Fibroblast of lung (primary cell): Measurements from ENCODE around the gene ZSCAN30. TPM values are rescaled to one million over a fixed set of nuclear protein-coding genes. Genes with fewer than 3 reads are reported as not detected.

Source experiments
- DNase-seq, 2 donors: peaks; one replicate each; pipeline versions ENCODE4 v3.0.0 to v3.0.0-alpha.2; 2010; ENCODE audit warnings: low read depth in 2 of 2
- H2AFZ ChIP-seq: 2 replicates; pipeline ENCODE4 v1.5.1; 2012; ENCODE audit warnings: low read length, control low read depth, inconsistent platforms
- H3K27ac ChIP-seq: 2 replicates; pipeline ENCODE4 v1.5.1; 2011; ENCODE audit warnings: low read length, control low read depth; ENCODE audit not compliant: insufficient read depth
- H3K27me3 ChIP-seq: 2 replicates; pipeline ENCODE4 v1.5.1; 2011; ENCODE audit warnings: mild to moderate bottlenecking, low read length; ENCODE audit not compliant: control insufficient read depth, insufficient read depth
- H3K36me3 ChIP-seq: 2 replicates; pipeline ENCODE4 v1.5.1; 2011; ENCODE audit warnings: low read length; ENCODE audit not compliant: control insufficient read depth, insufficient read depth
- H3K4me1 ChIP-seq: 2 replicates; pipeline ENCODE4 v1.5.1; 2011; ENCODE audit warnings: low read length; ENCODE audit not compliant: control insufficient read depth, insufficient read depth; ENCODE audit errors: extremely low read depth
- H3K4me2 ChIP-seq: 2 replicates; pipeline ENCODE4 v1.5.1; 2011; ENCODE audit warnings: low read length, control low read depth; ENCODE audit not compliant: insufficient read depth; ENCODE audit errors: extremely low read depth
- H3K4me3 ChIP-seq, 4 experiments: fragments of 200-600 bp in 1 of 4; sonication (generic) in 1 of 4; replicated peaks in 1 of 4; 2 replicates each; pipeline ENCODE4 v1.5.1; 2011 to 2016; ENCODE audit warnings: low read length in 4 of 4, low read depth in 3 of 4, mild to moderate bottlenecking in 3 of 4, control low read depth in 2 of 4, inconsistent platforms in 1 of 4, mixed read lengths in 1 of 4; ENCODE audit not compliant: insufficient read depth in 1 of 4; ENCODE audit errors: control extremely low read depth in 1 of 4
- H3K79me2 ChIP-seq: 2 replicates; pipeline ENCODE4 v1.5.1; 2012; ENCODE audit warnings: mild to moderate bottlenecking, low read length, inconsistent platforms; ENCODE audit not compliant: control insufficient read depth, insufficient read depth
- H3K9ac ChIP-seq: 2 replicates; pipeline ENCODE4 v1.5.1; 2011; ENCODE audit warnings: mild to moderate bottlenecking, low read length, control low read depth; ENCODE audit not compliant: insufficient read depth
- H3K9me3 ChIP-seq: 2 replicates; pipeline ENCODE4 v1.5.1; 2012; ENCODE audit warnings: low read depth, low read length; ENCODE audit not compliant: control insufficient read depth, insufficient read depth
- H4K20me1 ChIP-seq: 2 replicates; pipeline ENCODE4 v1.5.1; 2011; ENCODE audit warnings: low read length; ENCODE audit not compliant: control insufficient read depth, insufficient read depth; ENCODE audit errors: extremely low read depth
- EZH2 ChIP-seq: IDR thresholded peaks from 2 replicates; pipeline ENCODE4 v1.5.1; 2012; ENCODE audit warnings: low read length, control low read depth, mild to moderate bottlenecking; ENCODE audit errors: missing control alignments
- polyA plus RNA-seq, 2 donors: library from polyadenylated mRNA; depleted of rRNA in 1 of 2; stranded (reverse) in 1 of 2; unstranded in 1 of 2; fragments of >200 nt; gene quantifications; 2 replicates each; pipeline ENCODE4 v1.2.1, GENCODE V29; 2011 to 2012; ENCODE audit warnings: missing spikeins in 1 of 2
- total RNA-seq: library from RNA; depleted of rRNA; stranded (reverse); fragments of >200 nt; gene quantifications from 2 replicates; pipeline ENCODE4 v1.2.1, GENCODE V29; 2014
- TF ChIP-seq, protein P1 (sequence below), 2 donors: IDR thresholded peaks in 1 of 2; conservative IDR thresholded peaks in 1 of 2; 1 replicate in 1 of 2; 2 replicates in 1 of 2; pipeline ENCODE4 v1.5.1; 2011 to 2012; ENCODE audit warnings: low read length in 2 of 2, control low read depth in 1 of 2, inconsistent platforms in 1 of 2, low read depth in 1 of 2, mild to moderate bottlenecking in 1 of 2

The ZSCAN30 gene
- total and polyA plus RNA-seq, 2 donors (not counting 1 experiment from before 2014, with no cell fraction given): 12.9 to 29.2 TPM

DNA sequence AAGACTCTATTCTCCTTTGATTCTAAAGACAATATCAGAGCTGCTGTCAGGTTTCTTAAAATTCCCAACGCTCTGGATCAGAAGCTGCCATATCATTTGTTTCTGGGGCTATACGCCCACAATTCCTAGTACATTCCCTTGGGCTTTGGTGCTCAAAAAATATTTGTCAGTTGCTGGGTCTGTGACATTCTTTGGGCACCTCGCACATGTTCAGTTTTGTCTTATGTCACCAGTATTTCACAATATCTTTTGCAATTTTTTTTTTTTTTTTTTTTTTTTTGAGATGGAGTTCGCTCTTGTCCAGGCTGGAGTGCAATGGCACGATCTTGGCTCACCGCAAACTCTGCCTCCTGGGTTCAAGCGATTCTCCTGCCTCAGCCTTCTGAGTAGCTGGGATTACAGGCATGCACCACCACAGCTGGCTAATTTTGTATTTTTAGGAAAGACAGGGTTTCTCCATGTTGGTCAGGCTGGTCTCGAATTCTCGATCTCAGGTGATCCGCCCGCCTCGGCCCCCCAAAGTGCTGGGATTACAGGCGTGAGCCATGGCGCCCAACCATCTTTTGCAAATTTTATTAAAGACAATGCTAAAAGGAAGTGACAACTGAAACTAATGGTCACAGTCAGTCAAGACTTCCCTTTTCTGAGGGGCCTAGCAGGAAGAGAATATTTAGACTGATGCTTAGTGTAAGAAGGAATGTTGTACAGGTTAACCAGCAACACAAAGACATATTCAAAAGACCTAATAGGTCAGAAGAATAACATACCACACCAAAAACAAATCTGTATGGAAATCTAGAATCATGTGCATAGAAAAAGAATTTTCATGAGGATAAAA is 42.4 kb downstream of the ZSCAN30 start:
- Histone ChIP-seq H2AFZ (no peak overlapping the region), H3K4me3 (no peak overlapping the region), H3K4me2 (no peak overlapping the region), H4K20me1 (no peaks in the 10 kb centered on the region), H3K9me3 (peaks cover 3% of the 10 kb centered on the region), H3K9ac (no peak overlapping the region), H3K4me1 (no peaks in the 10 kb centered on the region), H3K27ac (no peak overlapping the region), H3K79me2 (peaks cover under 1% of the 10 kb centered on the region), H3K36me3 (peaks cover 13% of the 10 kb centered on the region), H3K27me3 (no peaks in the 10 kb centered on the region)
- DNase-seq: no peak
- TF ChIP-seq, protein P1, sequence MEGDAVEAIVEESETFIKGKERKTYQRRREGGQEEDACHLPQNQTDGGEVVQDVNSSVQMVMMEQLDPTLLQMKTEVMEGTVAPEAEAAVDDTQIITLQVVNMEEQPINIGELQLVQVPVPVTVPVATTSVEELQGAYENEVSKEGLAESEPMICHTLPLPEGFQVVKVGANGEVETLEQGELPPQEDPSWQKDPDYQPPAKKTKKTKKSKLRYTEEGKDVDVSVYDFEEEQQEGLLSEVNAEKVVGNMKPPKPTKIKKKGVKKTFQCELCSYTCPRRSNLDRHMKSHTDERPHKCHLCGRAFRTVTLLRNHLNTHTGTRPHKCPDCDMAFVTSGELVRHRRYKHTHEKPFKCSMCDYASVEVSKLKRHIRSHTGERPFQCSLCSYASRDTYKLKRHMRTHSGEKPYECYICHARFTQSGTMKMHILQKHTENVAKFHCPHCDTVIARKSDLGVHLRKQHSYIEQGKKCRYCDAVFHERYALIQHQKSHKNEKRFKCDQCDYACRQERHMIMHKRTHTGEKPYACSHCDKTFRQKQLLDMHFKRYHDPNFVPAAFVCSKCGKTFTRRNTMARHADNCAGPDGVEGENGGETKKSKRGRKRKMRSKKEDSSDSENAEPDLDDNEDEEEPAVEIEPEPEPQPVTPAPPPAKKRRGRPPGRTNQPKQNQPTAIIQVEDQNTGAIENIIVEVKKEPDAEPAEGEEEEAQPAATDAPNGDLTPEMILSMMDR (conservative IDR thresholded peaks at IDR 0.05 in 1 of 2, IDR thresholded peaks at IDR 0.05 in 1 of 2; ENCODE audit: low read depth in 1 of 2, low read length in 2 of 2): no peak
- TF ChIP-seq EZH2: no peak

DNA sequence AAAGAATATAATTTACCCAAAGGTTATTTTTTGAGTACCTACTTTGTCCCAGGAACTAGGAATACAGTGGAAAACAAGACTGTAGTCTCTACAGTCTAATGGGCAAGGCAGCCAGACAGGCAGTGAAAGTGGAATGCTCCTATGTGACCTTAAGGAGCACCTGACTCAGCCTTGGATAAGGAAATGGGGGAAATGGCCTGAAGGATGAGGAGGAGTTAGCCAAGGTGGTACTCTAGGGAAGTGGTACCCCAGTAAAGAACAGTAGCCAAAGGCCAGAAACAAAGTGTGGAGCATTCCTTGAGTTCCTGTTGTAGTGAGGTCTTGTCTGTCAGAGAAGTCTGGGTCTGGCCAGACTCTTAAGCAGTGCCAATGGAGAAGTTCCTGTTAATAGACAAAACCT is 43.2 kb downstream of the ZSCAN30 start:
- Histone ChIP-seq H3K4me1 (no peaks in the 10 kb centered on the region), H3K79me2 (peaks cover 5% of the 10 kb centered on the region), H4K20me1 (no peaks in the 10 kb centered on the region), H3K27ac (no peak overlapping the region), H3K27me3 (no peaks in the 10 kb centered on the region), H3K9me3 (peaks cover 3% of the 10 kb centered on the region), H3K4me2 (no peak overlapping the region), H3K36me3 (peaks cover 16% of the 10 kb centered on the region), H3K9ac (no peak overlapping the region), H3K4me3 (no peak overlapping the region), H2AFZ (no peak overlapping the region)
- TF ChIP-seq, protein P1 (conservative IDR thresholded peaks at IDR 0.05 in 1 of 2, IDR thresholded peaks at IDR 0.05 in 1 of 2; ENCODE audit: low read depth in 1 of 2, low read length in 2 of 2): no peak
- no peak for TF ChIP-seq EZH2
- DNase-seq: no peak

DNA sequence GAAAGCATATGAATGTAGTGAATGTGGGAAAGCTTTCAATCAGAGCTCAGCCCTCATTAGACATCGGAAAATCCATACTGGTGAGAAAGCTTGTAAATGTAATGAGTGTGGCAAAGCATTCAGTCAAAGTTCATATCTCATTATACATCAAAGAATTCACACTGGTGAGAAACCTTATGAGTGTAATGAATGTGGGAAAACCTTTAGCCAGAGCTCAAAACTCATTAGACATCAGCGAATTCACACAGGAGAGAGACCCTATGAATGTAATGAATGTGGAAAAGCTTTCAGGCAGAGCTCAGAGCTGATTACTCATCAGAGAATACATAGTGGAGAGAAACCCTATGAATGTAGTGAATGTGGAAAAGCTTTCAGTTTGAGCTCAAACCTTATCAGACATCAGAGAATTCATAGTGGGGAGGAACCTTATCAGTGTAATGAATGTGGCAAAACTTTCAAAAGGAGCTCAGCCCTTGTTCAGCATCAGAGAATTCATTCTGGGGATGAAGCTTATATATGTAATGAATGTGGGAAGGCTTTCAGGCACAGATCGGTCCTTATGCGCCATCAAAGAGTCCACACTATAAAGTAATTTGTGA is 44.2 kb downstream of the ZSCAN30 start:
- H3K36me3 ChIP-seq: peaks cover 16% of the 10 kb centered on the region
- H4K20me1 ChIP-seq: no peaks in the 10 kb centered on the region
- no peak overlapping the region for H3K27ac ChIP-seq
- H3K27me3 ChIP-seq: no peaks in the 10 kb centered on the region
- H3K4me2 ChIP-seq: no peak overlapping the region
- peaks cover 3% of the 10 kb centered on the region for H3K9me3 ChIP-seq
- H3K4me3 ChIP-seq: no peak overlapping the region
- TF ChIP-seq EZH2: no peak
- TF ChIP-seq, protein P1 (conservative IDR thresholded peaks at IDR 0.05 in 1 of 2, IDR thresholded peaks at IDR 0.05 in 1 of 2; ENCODE audit: low read depth in 1 of 2, low read length in 2 of 2): no peak
- H3K9ac ChIP-seq: no peak overlapping the region
- H3K4me1 ChIP-seq: no peaks in the 10 kb centered on the region
- H2AFZ ChIP-seq: no peak overlapping the region
- peaks cover 5% of the 10 kb centered on the region for H3K79me2 ChIP-seq
- DNase-seq: no peak
